Activated CD8-positive, alpha-beta T cell treated with anti-CD3 and anti-CD28 coated beads, Interleukin-2, amount 10 ng/mL, durations not matched to agents 7 days and 5 days (primary cell): Measurements from ENCODE around the gene LVRN. TPM values are rescaled to one million over a fixed set of nuclear protein-coding genes. Genes with fewer than 3 reads are reported as not detected.

Experiments
- ATAC-seq: fragments of 150-1000 bp; cut with Tn5 transposase; one replicate; pipeline ENCODE4 v1.10.0; 2021; ENCODE audit warnings: moderate library complexity
- CTCF ChIA-PET: fragments of 350-600 bp; sonication (Branson Sonifier 250); formaldehyde crosslinking; loops from one replicate; lab custom pipeline; 2021; ENCODE audit warnings: antibody characterized with exemption; lab: Charles Lee
- POLR2A ChIA-PET: fragments of 350-600 bp; sonication (Branson Sonifier 250); formaldehyde crosslinking; loops from one replicate; lab custom pipeline; 2021; ENCODE audit warnings: antibody characterized with exemption; lab: Charles Lee
- DNase-seq: peaks from one replicate; pipeline ENCODE4 v3.0.0-alpha.2; 2020
- H3K27ac Mint-ChIP-seq: one replicate; pipeline ENCODE4 v1.8.0; 2021; ENCODE audit warnings: mild to moderate bottlenecking, mixed read lengths
- H3K27me3 Mint-ChIP-seq: one replicate; pipeline ENCODE4 v1.8.0; 2021; ENCODE audit warnings: low read depth, mixed read lengths
- H3K36me3 Mint-ChIP-seq: one replicate; pipeline ENCODE4 v1.8.0; 2021; ENCODE audit warnings: low read depth, mixed read lengths
- H3K4me1 Mint-ChIP-seq: one replicate; pipeline ENCODE4 v1.8.0; 2021; ENCODE audit warnings: low read depth, mixed read lengths
- H3K4me3 Mint-ChIP-seq: one replicate; pipeline ENCODE4 v1.8.0; 2021; ENCODE audit warnings: mild to moderate bottlenecking, mixed read lengths
- H3K9me3 Mint-ChIP-seq: one replicate; pipeline ENCODE4 v1.8.0; 2022; ENCODE audit warnings: mixed read lengths; ENCODE audit not compliant: insufficient read depth
- total RNA-seq, 2 experiments: library from RNA; stranded (reverse); gene quantifications; one replicate each; pipeline ENCODE4 v1.2.3, GENCODE V29; 2021

Gene LVRN
- total RNA-seq, 2 experiments from 2014 or later, result not detected

DNA sequence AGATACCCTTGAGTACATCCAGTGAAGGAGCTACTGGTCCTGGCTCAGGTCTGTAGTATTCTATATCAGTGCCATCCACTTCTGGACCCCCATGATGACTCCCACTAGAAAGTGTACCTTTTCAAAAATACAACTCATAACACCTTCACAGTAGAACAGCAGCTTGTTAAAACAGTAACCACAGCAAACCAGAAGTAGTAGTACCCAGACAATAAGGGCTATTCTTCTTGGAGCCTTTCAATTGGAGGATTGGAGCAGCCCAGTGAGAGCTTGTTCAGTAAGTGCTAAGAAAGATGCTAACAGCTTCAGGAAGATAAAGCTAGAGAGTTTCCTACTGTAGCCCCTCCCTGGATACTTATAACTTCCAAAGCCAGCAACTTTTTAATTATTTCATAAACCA, 80.1 kb downstream of the LVRN start:
- ChIA-PET CTCF (interaction anchor here (1.3 kb wide), 1 partner anchor 26 kb away, joined by 3 read pairs; no protein-coding TSS in a partner anchor), POLR2A (no interaction called here)
- no peaks in the 10 kb centered on the region for H3K9me3 Mint-ChIP-seq
- peaks cover 19% of the 10 kb centered on the region for H3K4me1 Mint-ChIP-seq
- ATAC-seq (no peak), DNase-seq (no peak)
- no peak overlapping the region for H3K4me3 Mint-ChIP-seq
- peaks cover 10% of the 10 kb centered on the region for H3K27me3 Mint-ChIP-seq
- H3K36me3 Mint-ChIP-seq, result no peaks in the 10 kb centered on the region
- no peak overlapping the region for H3K27ac Mint-ChIP-seq

DNA sequence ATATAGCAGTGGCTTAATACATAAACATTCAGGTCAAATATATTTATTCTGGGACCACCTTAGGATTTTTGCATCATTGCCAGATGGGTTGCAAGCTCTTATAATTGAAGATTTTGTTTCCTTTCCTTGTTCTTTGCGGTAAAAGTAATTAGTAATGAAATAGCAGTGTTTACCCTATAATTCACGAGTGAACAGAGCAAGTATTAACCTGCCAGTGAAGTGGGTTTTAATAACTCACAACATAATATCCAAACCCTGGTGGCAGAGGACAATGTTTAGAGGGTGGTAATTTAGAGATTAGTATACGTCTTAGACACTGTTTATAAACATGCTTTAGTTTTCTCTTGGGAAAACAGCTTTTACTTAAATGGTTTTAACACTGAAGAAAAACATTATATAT, 81.8 kb downstream of the LVRN start:
- ATAC-seq (no peak), DNase-seq (no peak)
- Mint-ChIP-seq H3K4me3 (no peak overlapping the region), H3K36me3 (no peaks in the 10 kb centered on the region), H3K9me3 (no peaks in the 10 kb centered on the region), H3K27ac (no peak overlapping the region), H3K27me3 (peaks cover 6% of the 10 kb centered on the region), H3K4me1 (peaks cover 5% of the 10 kb centered on the region)
- ChIA-PET CTCF (no interaction called here), POLR2A (no interaction called here)

- ChIA-PET CTCF (no interaction called here), POLR2A (no interaction called here)
- Mint-ChIP-seq H3K27ac (no peak overlapping the region), H3K36me3 (no peaks in the 10 kb centered on the region), H3K9me3 (no peaks in the 10 kb centered on the region), H3K4me3 (no peak overlapping the region), H3K27me3 (peaks cover 7% of the 10 kb centered on the region), H3K4me1 (no peaks in the 10 kb centered on the region)
- ATAC-seq (no peak), DNase-seq (no peak)
Observed at GRCh38 chr5:116045821-116046220, 83.5 kb downstream of the LVRN start.

DNA sequence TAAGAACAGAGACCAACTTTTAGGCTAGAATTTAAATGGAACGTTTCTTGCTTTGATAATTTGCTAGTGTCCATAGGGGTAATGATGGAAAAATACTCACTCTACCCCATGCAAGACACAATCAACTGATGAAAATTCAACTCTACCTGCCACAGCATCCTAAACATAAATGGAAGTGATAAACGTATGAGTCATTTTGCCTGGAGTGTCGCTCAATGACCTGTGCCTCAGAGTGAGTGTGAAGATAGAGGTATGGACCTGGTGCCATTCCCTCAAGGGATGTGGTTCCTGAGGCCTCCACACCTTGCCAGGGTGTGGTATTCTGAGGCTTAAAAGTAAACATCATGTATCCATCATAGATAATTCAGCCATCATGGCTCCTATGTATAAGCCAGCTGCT, 84.0 kb downstream of the LVRN start:
- H3K36me3 Mint-ChIP-seq, result no peaks in the 10 kb centered on the region
- DNase-seq, result no peak
- no peaks in the 10 kb centered on the region for H3K9me3 Mint-ChIP-seq
- POLR2A ChIA-PET, result no interaction called here
- peaks cover 12% of the 10 kb centered on the region for H3K27me3 Mint-ChIP-seq
- CTCF ChIA-PET, result no interaction called here
- H3K4me1 Mint-ChIP-seq, result no peaks in the 10 kb centered on the region
- no peak overlapping the region for H3K4me3 Mint-ChIP-seq
- no peak overlapping the region for H3K27ac Mint-ChIP-seq
- no peak for ATAC-seq

DNA sequence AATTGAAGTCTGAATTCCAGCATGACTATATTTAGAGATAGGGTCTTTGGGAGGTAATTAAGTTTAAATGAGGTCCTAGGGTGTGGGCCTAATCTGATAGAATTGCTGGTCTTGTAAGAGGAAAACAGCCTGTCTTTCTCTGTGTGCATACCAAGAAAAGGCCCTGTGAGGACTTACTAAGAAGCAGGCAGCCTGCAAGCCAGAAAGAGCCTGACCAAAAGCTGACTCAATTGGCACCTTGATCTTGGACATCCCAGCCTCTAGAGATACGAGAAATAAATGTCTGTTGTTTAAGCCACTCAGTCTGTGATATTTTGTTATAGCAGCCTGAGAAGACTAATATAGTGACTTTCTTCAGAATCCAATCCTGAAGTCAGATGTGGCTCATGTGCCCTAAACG, 84.5 kb downstream of the LVRN start:
- Mint-ChIP-seq H3K9me3 (no peaks in the 10 kb centered on the region), H3K27me3 (peaks cover 12% of the 10 kb centered on the region), H3K27ac (no peak overlapping the region), H3K36me3 (no peaks in the 10 kb centered on the region), H3K4me3 (no peak overlapping the region), H3K4me1 (no peaks in the 10 kb centered on the region)
- POLR2A ChIA-PET, result no interaction called here
- DNase-seq (no peak), ATAC-seq (no peak)
- CTCF ChIA-PET, result no interaction called here

DNA sequence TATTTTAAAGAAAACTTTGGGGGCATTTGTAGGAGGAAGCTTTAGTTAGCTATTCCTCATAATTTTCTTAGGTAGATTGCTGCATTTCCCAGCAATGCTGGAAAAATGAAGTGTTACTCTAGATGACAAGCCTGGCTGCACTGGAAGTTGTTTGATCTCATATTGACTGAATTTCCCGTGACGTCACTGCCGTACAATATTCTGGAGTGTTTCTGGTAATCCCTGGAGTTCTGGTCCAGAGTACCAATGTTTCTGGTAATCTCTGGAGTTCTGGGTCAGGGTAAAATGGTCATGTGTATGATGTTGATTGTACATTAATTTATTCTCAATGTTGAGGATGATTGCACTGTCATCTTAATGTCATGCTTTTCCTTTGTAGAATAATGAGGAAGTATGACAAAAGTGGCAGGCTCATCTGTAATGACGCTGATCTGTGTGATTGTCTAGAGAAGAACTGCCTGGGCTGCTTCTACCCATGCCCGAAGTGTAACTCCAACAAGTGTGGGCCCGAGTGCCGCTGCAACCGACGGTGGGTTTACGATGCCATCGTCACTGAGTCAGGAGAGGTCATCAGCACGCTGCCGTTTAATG, 96.2 kb downstream of the LVRN start:
- no peak for ATAC-seq
- CTCF ChIA-PET, result no interaction called here
- no peak overlapping the region for H3K4me3 Mint-ChIP-seq

DNA sequence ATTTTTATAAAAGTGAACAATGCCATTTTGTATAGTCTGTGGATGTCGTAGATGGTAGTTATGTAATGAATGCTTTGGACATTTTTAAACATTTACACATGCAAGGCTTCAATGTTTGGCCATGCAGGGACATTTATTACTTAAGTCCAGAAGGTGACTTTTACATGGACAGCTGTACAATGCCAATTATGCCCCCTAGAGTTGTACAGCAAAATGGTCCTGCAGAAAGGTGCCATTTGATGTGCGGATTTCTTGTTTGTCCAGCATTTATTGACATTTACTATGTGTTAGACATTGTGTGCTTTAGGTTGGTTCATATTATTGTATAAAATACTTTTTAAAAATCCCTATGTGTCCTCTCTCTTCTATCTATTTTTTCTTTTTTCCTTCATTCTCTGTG, 100.1 kb downstream of the LVRN start:
- Mint-ChIP-seq H3K27me3 (peaks cover 33% of the 10 kb centered on the region), H3K27ac (no peak overlapping the region), H3K4me3 (no peak overlapping the region), H3K4me1 (peaks cover 4% of the 10 kb centered on the region), H3K36me3 (no peaks in the 10 kb centered on the region), H3K9me3 (no peaks in the 10 kb centered on the region)
- ATAC-seq, result no peak
- CTCF ChIA-PET, result no interaction called here
- no peak for DNase-seq
- POLR2A ChIA-PET, result no interaction called here

More for the DNA sequence above, 96.2 kb downstream of the LVRN start:
- H3K27ac Mint-ChIP-seq, result no peak overlapping the region
- H3K27me3 Mint-ChIP-seq, result peaks cover 19% of the 10 kb centered on the region
- no peaks in the 10 kb centered on the region for H3K36me3 Mint-ChIP-seq
- POLR2A ChIA-PET, result no interaction called here
- H3K9me3 Mint-ChIP-seq, result no peaks in the 10 kb centered on the region
- H3K4me1 Mint-ChIP-seq, result no peaks in the 10 kb centered on the region
- DNase-seq, result no peak

- no peak overlapping the region for H3K27ac Mint-ChIP-seq
- H3K27me3 Mint-ChIP-seq, result peaks cover 25% of the 10 kb centered on the region
- no peak for DNase-seq
- no peaks in the 10 kb centered on the region for H3K9me3 Mint-ChIP-seq
- H3K4me1 Mint-ChIP-seq, result peaks cover 4% of the 10 kb centered on the region
- ChIA-PET POLR2A (no interaction called here), CTCF (no interaction called here)
- no peak overlapping the region for H3K4me3 Mint-ChIP-seq
- ATAC-seq, result no peak
- H3K36me3 Mint-ChIP-seq, result no peaks in the 10 kb centered on the region
Observed at GRCh38 chr5:116063950-116064349, 101.7 kb downstream of the LVRN start.

- ChIA-PET POLR2A (no interaction called here), CTCF (interaction anchor here (0.7 to 2.0 kb wide), 11 partner anchors 8 to 759 kb away, joined by 3 to 12 read pairs (median 3); partner anchors contain the start of gene TMED7)
- Mint-ChIP-seq H3K4me3 (no peak overlapping the region), H3K9me3 (no peaks in the 10 kb centered on the region), H3K27ac (no peak overlapping the region), H3K27me3 (peaks cover 34% of the 10 kb centered on the region), H3K4me1 (peaks cover 4% of the 10 kb centered on the region), H3K36me3 (no peaks in the 10 kb centered on the region)
- DNase-seq, result peak; percentile 62
- ATAC-seq, result no peak
Observed at GRCh38 chr5:116068028-116068632, 105.9 kb downstream of the LVRN start.

GRCh38 chr5:116071211-116071610, 108.9 kb downstream of the LVRN start:
- no peak for ATAC-seq
- Mint-ChIP-seq H3K4me1 (peaks cover 16% of the 10 kb centered on the region), H3K36me3 (no peaks in the 10 kb centered on the region), H3K27me3 (peaks cover 22% of the 10 kb centered on the region), H3K9me3 (no peaks in the 10 kb centered on the region), H3K4me3 (no peak overlapping the region), H3K27ac (no peak overlapping the region)
- no peak for DNase-seq
- CTCF ChIA-PET, result no interaction called here
- POLR2A ChIA-PET, result no interaction called here

DNA sequence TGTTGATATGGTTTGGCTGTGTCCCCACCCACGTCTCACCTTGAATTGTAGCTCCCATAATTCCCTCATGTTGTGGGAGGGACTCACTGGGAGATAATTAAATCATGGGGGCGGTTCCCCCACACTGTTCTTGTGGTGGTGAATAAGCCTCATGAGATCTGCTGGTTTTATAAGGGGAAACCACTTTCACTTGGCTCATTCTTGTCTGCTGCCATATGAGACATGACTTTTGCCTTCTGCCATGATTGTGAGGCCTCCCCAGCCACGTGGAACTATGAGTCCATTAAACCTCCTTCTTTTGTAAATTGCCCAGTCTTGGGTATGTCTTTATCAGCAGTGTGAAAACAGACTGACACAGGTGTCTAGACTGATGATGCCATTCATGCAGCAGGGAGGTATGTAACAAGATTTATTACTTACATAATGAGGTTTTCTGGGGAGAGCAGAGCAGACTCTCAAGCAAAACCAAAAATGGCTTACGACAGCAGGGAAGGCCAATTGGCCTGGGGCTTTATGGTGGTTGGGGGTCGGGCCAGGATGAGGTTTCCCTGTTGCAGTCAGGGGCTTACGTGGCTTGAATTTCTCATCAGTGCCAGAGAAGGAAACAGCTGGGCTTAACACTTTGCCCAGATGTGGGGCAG, 113.0 kb downstream of the LVRN start:
- no peak overlapping the region for H3K27ac Mint-ChIP-seq
- ChIA-PET POLR2A (no interaction called here), CTCF (no interaction called here)
- DNase-seq (no peak), ATAC-seq (no peak)
- no peak overlapping the region for H3K4me3 Mint-ChIP-seq
- H3K4me1 Mint-ChIP-seq, result peaks cover 20% of the 10 kb centered on the region
- H3K9me3 Mint-ChIP-seq, result no peaks in the 10 kb centered on the region
- peaks cover 11% of the 10 kb centered on the region for H3K27me3 Mint-ChIP-seq
- no peaks in the 10 kb centered on the region for H3K36me3 Mint-ChIP-seq

GRCh38 chr5:116076496-116076895, 114.2 kb downstream of the LVRN start:
- Mint-ChIP-seq H3K36me3 (no peaks in the 10 kb centered on the region), H3K9me3 (no peaks in the 10 kb centered on the region), H3K4me1 (peaks cover 20% of the 10 kb centered on the region), H3K27me3 (peaks cover 7% of the 10 kb centered on the region), H3K4me3 (no peak overlapping the region), H3K27ac (no peak overlapping the region)
- DNase-seq, result no peak
- ChIA-PET POLR2A (no interaction called here), CTCF (interaction anchor here (1.0 to 1.4 kb wide), 3 partner anchors 8 to 61 kb away, joined by 3 to 12 read pairs (median 4); no protein-coding TSS in a partner anchor)
- ATAC-seq, result no peak
